ENCODE measurements around the gene SLC27A1. TPM values are rescaled to one million over a fixed set of nuclear protein-coding genes. Genes with fewer than 3 reads are reported as not detected.

The SLC27A1 gene
- total RNA-seq, 1 donor from 2014 or later, result 9.5 TPM

- H3K4me3 ChIP-seq (ENCODE audit: insufficient read depth, low read depth, low read length), result no peak overlapping the region
- H3K4me3 Mint-ChIP-seq (ENCODE audit: unreplicated experiment), result no peak overlapping the region
- H3K36me3 ChIP-seq (ENCODE audit: insufficient read depth, low read length), result no peaks in the 10 kb centered on the region
- no peak overlapping the region for H3K27ac Mint-ChIP-seq (ENCODE audit: unreplicated experiment)
- H3K4me1 Mint-ChIP-seq (ENCODE audit: low read depth, unreplicated experiment), result peaks cover 6% of the 10 kb centered on the region
- no peaks in the 10 kb centered on the region for H3K4me1 ChIP-seq (ENCODE audit: insufficient read depth, low read length)
- H3K27ac ChIP-seq (ENCODE audit: low read depth, low read length), result no peak overlapping the region
- H3K79me2 ChIP-seq (ENCODE audit: insufficient read depth, low read length), result no peaks in the 10 kb centered on the region
- no peaks in the 10 kb centered on the region for H3K9me3 Mint-ChIP-seq (ENCODE audit: unreplicated experiment)
- H3K9ac ChIP-seq (ENCODE audit: low read length), result no peak overlapping the region
- TF ChIP-seq EZH2 (IDR thresholded peaks at IDR 0.05; ENCODE audit: insufficient read depth, low read length), result no peak
- TF ChIP-seq CTCF (IDR thresholded peaks at IDR 0.05; ENCODE audit: insufficient read depth, low read depth, low read length), result peak; percentile 50
- FAIRE-seq (no peak), DNase-seq (ENCODE audit: low read depth) (peak; percentile 68)
- H3K27me3 ChIP-seq (ENCODE audit: insufficient read depth, low read length), result peaks cover 2% of the 10 kb centered on the region
- no peak overlapping the region for H2AFZ ChIP-seq (ENCODE audit: low read depth, low read length)
- peak overlapping the region; percentile 17 for H3K4me2 ChIP-seq (ENCODE audit: low read length)
- H3K9me3 ChIP-seq (ENCODE audit: insufficient read depth, low read depth, low read length), result no peaks in the 10 kb centered on the region
- peaks cover 4% of the 10 kb centered on the region for H3K36me3 Mint-ChIP-seq (ENCODE audit: low read depth, unreplicated experiment)
- peaks cover 4% of the 10 kb centered on the region for H3K27me3 Mint-ChIP-seq (ENCODE audit: low read depth, unreplicated experiment)
- H4K20me1 ChIP-seq (ENCODE audit: insufficient read depth, low read length), result no peaks in the 10 kb centered on the region
Observed at GRCh38 chr19:17441241-17442021, 28.9 kb upstream of the SLC27A1 start.

- Histone ChIP-seq H3K4me2 (ENCODE audit: low read length) (no peak overlapping the region), H3K4me1 (ENCODE audit: insufficient read depth, low read length) (no peaks in the 10 kb centered on the region), H3K4me3 (ENCODE audit: insufficient read depth, low read depth, low read length) (no peak overlapping the region), H3K36me3 (ENCODE audit: insufficient read depth, low read length) (no peaks in the 10 kb centered on the region), H3K27me3 (ENCODE audit: insufficient read depth, low read length) (peaks cover 9% of the 10 kb centered on the region), H3K79me2 (ENCODE audit: insufficient read depth, low read length) (no peaks in the 10 kb centered on the region), H4K20me1 (ENCODE audit: insufficient read depth, low read length) (no peaks in the 10 kb centered on the region), H3K9ac (ENCODE audit: low read length) (no peak overlapping the region), H2AFZ (ENCODE audit: low read depth, low read length) (no peak overlapping the region), H3K27ac (ENCODE audit: low read depth, low read length) (no peak overlapping the region), H3K9me3 (ENCODE audit: insufficient read depth, low read depth, low read length) (peaks cover 4% of the 10 kb centered on the region)
- peaks cover 15% of the 10 kb centered on the region for H3K27me3 Mint-ChIP-seq (ENCODE audit: low read depth, unreplicated experiment)
- no peaks in the 10 kb centered on the region for H3K9me3 Mint-ChIP-seq (ENCODE audit: unreplicated experiment)
- peaks cover 4% of the 10 kb centered on the region for H3K36me3 Mint-ChIP-seq (ENCODE audit: low read depth, unreplicated experiment)
- TF ChIP-seq CTCF (IDR thresholded peaks at IDR 0.05; ENCODE audit: insufficient read depth, low read depth, low read length) (no peak), EZH2 (IDR thresholded peaks at IDR 0.05; ENCODE audit: insufficient read depth, low read length) (no peak)
- peaks cover 6% of the 10 kb centered on the region for H3K4me1 Mint-ChIP-seq (ENCODE audit: low read depth, unreplicated experiment)
- FAIRE-seq, result no peak
- H3K27ac Mint-ChIP-seq (ENCODE audit: unreplicated experiment), result no peak overlapping the region
- H3K4me3 Mint-ChIP-seq (ENCODE audit: unreplicated experiment), result no peak overlapping the region
- DNase-seq (ENCODE audit: low read depth), result no peak
Observed at GRCh38 chr19:17445526-17446165, 24.7 kb upstream of the SLC27A1 start.
